Testis (tissue), 3 donors: Measurements from ENCODE around the gene TENM4. TPM values are rescaled to one million over a fixed set of nuclear protein-coding genes. Genes with fewer than 3 reads are reported as not detected.

Source experiments
- DNase-seq: peaks from one replicate; pipeline ENCODE4 v3.0.0-alpha.2; 2019
- H3K27ac ChIP-seq, 2 donors: fragments of 200-600 bp; sonication (generic); one replicate each; pipeline ENCODE4 v1.5.1; 2019
- H3K27me3 ChIP-seq: fragments of 200-600 bp; sonication (generic); one replicate; pipeline ENCODE4 v1.5.1; 2019
- H3K36me3 ChIP-seq: fragments of 200-600 bp; sonication (generic); one replicate; pipeline ENCODE4 v1.5.1; 2017; ENCODE audit warnings: low read depth; ENCODE audit errors: missing control alignments
- H3K4me1 ChIP-seq: fragments of 200-600 bp; sonication (generic); one replicate; pipeline ENCODE4 v1.5.1; 2019
- H3K4me3 ChIP-seq, 2 donors: fragments of 200-600 bp; sonication (generic); one replicate each; pipeline ENCODE4 v1.5.1; 2017 to 2019
- H3K9me3 ChIP-seq: fragments of 200-600 bp; sonication (generic); one replicate; pipeline ENCODE4 v1.5.1; 2017
- CTCF ChIP-seq, 3 experiments: fragments of 450-650 bp in 2 of 3; fragments of 200-600 bp in 1 of 3; sonication (generic) in 1 of 3; IDR thresholded peaks; one replicate each; pipeline ENCODE4 v1.5.1; 2016 to 2019; ENCODE audit warnings: antibody characterized with exemption in 3 of 3, mild to moderate bottlenecking in 2 of 3, moderate library complexity in 1 of 3
- POLR2A ChIP-seq: fragments of 450-650 bp; IDR thresholded peaks from one replicate; pipeline ENCODE4 v1.6.1; 2017; ENCODE audit warnings: antibody characterized with exemption, mild to moderate bottlenecking, moderate library complexity
- WGBS, 2 donors: methylation state at CpG; one replicate each; pipeline ENCODE4 v1.1.5; 2018; 5-methylcytosine and 5-hydroxymethylcytosine counted together
- intact Hi-C: fragments of 100-400 bp; cut with DNase I; formaldehyde crosslinking; loops from one replicate; pipeline ENCODE4 v1.15.1; 2023; ENCODE audit warnings: low total_unique reads
- polyA plus RNA-seq: library from polyadenylated mRNA; stranded (reverse); fragments of 350-450 nt; fragmentation: Illumina TruSeq; extraction: RNeasy Lipid Tissue Mini Kit (QIAGEN cat#74804); gene quantifications from one replicate; pipeline ENCODE4 v1.2.3, GENCODE V29; 2014; ENCODE audit warnings: low read depth, low replicate concordance; ENCODE audit not compliant: insufficient read depth
- total RNA-seq, 2 donors: library from RNA; depleted of rRNA; stranded (reverse); fragments of >200 nt; gene quantifications; one replicate each; pipeline ENCODE4 v1.2.3, GENCODE V29; 2016

TENM4 gene
- total and polyA plus RNA-seq, 3 donors from 2014 or later, result 10.6 to 17.9 (median 11.4) TPM

- Histone ChIP-seq H3K9me3 (no peaks in the 10 kb centered on the region), H3K4me3 (no peak overlapping the region), H3K4me1 (no peaks in the 10 kb centered on the region), H3K27me3 (no peaks in the 10 kb centered on the region), H3K36me3 (no peaks in the 10 kb centered on the region), H3K27ac (no peak overlapping the region)
- WGBS, 2 donors, result 83 to 84% methylated on average over 5 of the region's 5 CpGs
- DNase-seq, result no peak
- no peak for TF ChIP-seq CTCF (IDR thresholded peaks at IDR 0.05)
- TF ChIP-seq POLR2A, result no peak
- intact Hi-C loops, result no loop called here
Measured at GRCh38 chr11:79249295-79249993, 191.4 kb downstream of the TENM4 start.

- no peak for TF ChIP-seq POLR2A
- no peak for TF ChIP-seq CTCF (IDR thresholded peaks at IDR 0.05)
- 58 to 64% methylated on average over 2 of the region's 2 CpGs for WGBS, 2 donors
- Histone ChIP-seq H3K27ac (no peak overlapping the region), H3K27me3 (no peaks in the 10 kb centered on the region), H3K36me3 (no peaks in the 10 kb centered on the region), H3K9me3 (no peaks in the 10 kb centered on the region), H3K4me1 (peaks cover 8% of the 10 kb centered on the region), H3K4me3 (no peak overlapping the region)
- DNase-seq, result no peak
- intact Hi-C loops, result no loop called here
Measured at GRCh38 chr11:79244798-79245197, 196.0 kb downstream of the TENM4 start.

- DNase-seq, result no peak
- no peak for TF ChIP-seq POLR2A
- TF ChIP-seq CTCF (IDR thresholded peaks at IDR 0.05), result no peak
- H3K4me1 ChIP-seq, result peaks cover 8% of the 10 kb centered on the region
- WGBS, 2 donors, result 53 to 65% methylated on average over 4 to 6 of the region's 6 CpGs
- intact Hi-C loops, result no loop called here
- H3K4me3 ChIP-seq, result no peak overlapping the region
- no peaks in the 10 kb centered on the region for H3K36me3 ChIP-seq
- no peaks in the 10 kb centered on the region for H3K27me3 ChIP-seq
- H3K27ac ChIP-seq, result no peak overlapping the region
- no peaks in the 10 kb centered on the region for H3K9me3 ChIP-seq
Measured at GRCh38 chr11:79244241-79244772, 196.5 kb downstream of the TENM4 start.

- intact Hi-C loops, result no loop called here
- H3K27ac ChIP-seq, result peak overlapping the region in 1 of 2 donors; percentile 42
- peak; percentile 51 for DNase-seq
- TF ChIP-seq CTCF (IDR thresholded peaks at IDR 0.05), result no peak
- no peak for TF ChIP-seq POLR2A
- H3K9me3 ChIP-seq, result no peaks in the 10 kb centered on the region
- no peaks in the 10 kb centered on the region for H3K36me3 ChIP-seq
- H3K4me1 ChIP-seq, result peaks cover 8% of the 10 kb centered on the region
- H3K4me3 ChIP-seq, result no peak overlapping the region
- WGBS, 2 donors, result 45 to 60% methylated on average over 16 of the region's 16 CpGs
- H3K27me3 ChIP-seq, result no peaks in the 10 kb centered on the region
Measured at GRCh38 chr11:79243422-79244210, 197.2 kb downstream of the TENM4 start.
